ENCODE results near the gene LACC1. TPM values are rescaled to one million over a fixed set of nuclear protein-coding genes. Genes with fewer than 3 reads are reported as not detected.
A peak's percentile ranks its signal among the peaks of the same experiment; 100 is the strongest.

The LACC1 gene
- total and polyA plus RNA-seq, 2 of the 13 experiments (the other 11 are each of a cell fraction or from before 2014, with no cell fraction given): 0.92 to 1.7 TPM

DNA sequence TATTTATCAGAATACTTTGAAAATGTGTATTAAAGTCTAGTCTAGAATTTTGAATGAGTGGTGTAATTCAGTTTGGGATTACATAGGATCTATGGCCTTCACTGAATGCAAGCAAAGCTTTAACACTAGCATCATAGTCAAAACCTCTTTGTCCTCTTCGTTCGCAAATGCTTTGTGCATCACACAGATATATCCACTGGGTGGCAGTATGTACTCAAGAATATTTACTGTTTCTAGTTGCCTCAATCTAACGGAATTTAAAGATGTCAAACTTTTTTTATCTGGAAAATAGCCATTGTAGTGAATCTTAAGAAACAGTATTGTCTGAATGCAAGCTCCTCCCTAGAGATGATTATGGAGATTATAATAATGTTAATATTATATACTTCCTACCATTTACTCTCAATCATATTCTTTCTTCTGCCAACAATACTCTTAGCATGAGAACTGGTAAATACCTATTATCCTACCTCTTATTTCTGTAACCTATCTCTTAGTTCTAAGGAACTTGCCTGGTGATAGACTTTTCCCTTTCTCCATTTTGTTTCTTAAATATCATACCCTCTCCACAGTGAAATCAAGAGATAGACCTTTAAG is 25.8 kb downstream of the LACC1 start:
- Histone ChIP-seq H3K27ac (ENCODE audit: extremely low read length, insufficient read depth, low read length) (no peak overlapping the region), H3K27me3 (ENCODE audit: control insufficient read depth in 1 of 2, insufficient read depth in 2 of 2, low read length in 2 of 2) (no peaks in the 10 kb centered on the region), H3K9me3 (ENCODE audit: low read length) (no peaks in the 10 kb centered on the region), H3K4me2 (ENCODE audit: low read depth, low read length) (no peak overlapping the region), H3K4me3 (replicated peaks in 1 of 3; ENCODE audit: insufficient read depth in 1 of 3, low read depth in 2 of 3, low read length in 3 of 3) (no peak overlapping the region), H3K9ac (ENCODE audit: insufficient read depth, low read depth, low read length) (no peak overlapping the region), H3K79me2 (ENCODE audit: insufficient read depth, low read length) (no peaks in the 10 kb centered on the region), H3K4me1 (ENCODE audit: insufficient read depth, low read length) (no peaks in the 10 kb centered on the region), H4K20me1 (ENCODE audit: insufficient read depth, low read length) (no peaks in the 10 kb centered on the region), H2AFZ (ENCODE audit: low read length) (no peak overlapping the region), H3K36me3 (replicated peaks in 1 of 2; ENCODE audit: control insufficient read depth in 1 of 2, insufficient read depth in 2 of 2, low read length in 2 of 2) (no peaks in the 10 kb centered on the region)
- in situ Hi-C loops (cut with HindIII; ENCODE audit: extremely low pct_ligation_motif_present, low pct_unique_long_range_greater_than_20kb): loop anchor here (5.0 to 25.0 kb wide), 4 partner anchors 142 to 1057 kb away; no protein-coding TSS in a partner anchor
- POLR2A ChIA-PET: no interaction called here
- no TSS peak for BruUV-seq (replicated peaks)
- FAIRE-seq (peak; percentile 52), ATAC-seq (peak; percentile 57), DNase-seq (ENCODE audit: low spot score) (peak; percentile 55)
- 2% methylated on average over 3 of the region's 3 CpGs for WGBS (ENCODE audit: low lambda C conversion rate)
- CTCF ChIA-PET (ENCODE audit: low intra/inter-chr PET ratio, low total read pairs): interaction anchor here (1.2 to 3.2 kb wide), 3 partner anchors 145 to 565 kb away, joined by 3 to 22 read pairs (median 7); no protein-coding TSS in a partner anchor
- intact Hi-C loops (cut with micrococcal nuclease; ENCODE audit: unreplicated experiment): loop anchor here (1.0 to 10.0 kb wide), 3 partner anchors 76 to 1069 kb away; no protein-coding TSS in a partner anchor
- TF ChIP-seq SMC3 (IDR thresholded peaks at IDR 0.05; ENCODE audit: low read length) (peak; percentile 72), EZH2 (conservative IDR thresholded peaks at IDR 0.05; ENCODE audit: low read depth, low read length) (no peak), STAG1 (CRISPR knock-in tag; IDR thresholded peaks at IDR 0.05) (peak; percentile 82), RAD21 (CRISPR knock-in tag; IDR thresholded peaks at IDR 0.05) (0 out of 2 replicates have a peak, but pooled peaks have one; percentile 57)
- TF ChIP-seq, protein P1, sequence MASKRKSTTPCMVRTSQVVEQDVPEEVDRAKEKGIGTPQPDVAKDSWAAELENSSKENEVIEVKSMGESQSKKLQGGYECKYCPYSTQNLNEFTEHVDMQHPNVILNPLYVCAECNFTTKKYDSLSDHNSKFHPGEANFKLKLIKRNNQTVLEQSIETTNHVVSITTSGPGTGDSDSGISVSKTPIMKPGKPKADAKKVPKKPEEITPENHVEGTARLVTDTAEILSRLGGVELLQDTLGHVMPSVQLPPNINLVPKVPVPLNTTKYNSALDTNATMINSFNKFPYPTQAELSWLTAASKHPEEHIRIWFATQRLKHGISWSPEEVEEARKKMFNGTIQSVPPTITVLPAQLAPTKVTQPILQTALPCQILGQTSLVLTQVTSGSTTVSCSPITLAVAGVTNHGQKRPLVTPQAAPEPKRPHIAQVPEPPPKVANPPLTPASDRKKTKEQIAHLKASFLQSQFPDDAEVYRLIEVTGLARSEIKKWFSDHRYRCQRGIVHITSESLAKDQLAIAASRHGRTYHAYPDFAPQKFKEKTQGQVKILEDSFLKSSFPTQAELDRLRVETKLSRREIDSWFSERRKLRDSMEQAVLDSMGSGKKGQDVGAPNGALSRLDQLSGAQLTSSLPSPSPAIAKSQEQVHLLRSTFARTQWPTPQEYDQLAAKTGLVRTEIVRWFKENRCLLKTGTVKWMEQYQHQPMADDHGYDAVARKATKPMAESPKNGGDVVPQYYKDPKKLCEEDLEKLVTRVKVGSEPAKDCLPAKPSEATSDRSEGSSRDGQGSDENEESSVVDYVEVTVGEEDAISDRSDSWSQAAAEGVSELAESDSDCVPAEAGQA (IDR thresholded peaks at IDR 0.05; ENCODE audit: low read depth): no peak
- TF ChIP-seq, protein P1 (CRISPR knock-in tag; IDR thresholded peaks at IDR 0.05; ENCODE audit: borderline replicate concordance): no peak
- TF ChIP-seq, protein P2, sequence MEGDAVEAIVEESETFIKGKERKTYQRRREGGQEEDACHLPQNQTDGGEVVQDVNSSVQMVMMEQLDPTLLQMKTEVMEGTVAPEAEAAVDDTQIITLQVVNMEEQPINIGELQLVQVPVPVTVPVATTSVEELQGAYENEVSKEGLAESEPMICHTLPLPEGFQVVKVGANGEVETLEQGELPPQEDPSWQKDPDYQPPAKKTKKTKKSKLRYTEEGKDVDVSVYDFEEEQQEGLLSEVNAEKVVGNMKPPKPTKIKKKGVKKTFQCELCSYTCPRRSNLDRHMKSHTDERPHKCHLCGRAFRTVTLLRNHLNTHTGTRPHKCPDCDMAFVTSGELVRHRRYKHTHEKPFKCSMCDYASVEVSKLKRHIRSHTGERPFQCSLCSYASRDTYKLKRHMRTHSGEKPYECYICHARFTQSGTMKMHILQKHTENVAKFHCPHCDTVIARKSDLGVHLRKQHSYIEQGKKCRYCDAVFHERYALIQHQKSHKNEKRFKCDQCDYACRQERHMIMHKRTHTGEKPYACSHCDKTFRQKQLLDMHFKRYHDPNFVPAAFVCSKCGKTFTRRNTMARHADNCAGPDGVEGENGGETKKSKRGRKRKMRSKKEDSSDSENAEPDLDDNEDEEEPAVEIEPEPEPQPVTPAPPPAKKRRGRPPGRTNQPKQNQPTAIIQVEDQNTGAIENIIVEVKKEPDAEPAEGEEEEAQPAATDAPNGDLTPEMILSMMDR (CRISPR knock-in tag; IDR thresholded peaks at IDR 0.05): peak; percentile 72
- TF ChIP-seq, protein P3, sequence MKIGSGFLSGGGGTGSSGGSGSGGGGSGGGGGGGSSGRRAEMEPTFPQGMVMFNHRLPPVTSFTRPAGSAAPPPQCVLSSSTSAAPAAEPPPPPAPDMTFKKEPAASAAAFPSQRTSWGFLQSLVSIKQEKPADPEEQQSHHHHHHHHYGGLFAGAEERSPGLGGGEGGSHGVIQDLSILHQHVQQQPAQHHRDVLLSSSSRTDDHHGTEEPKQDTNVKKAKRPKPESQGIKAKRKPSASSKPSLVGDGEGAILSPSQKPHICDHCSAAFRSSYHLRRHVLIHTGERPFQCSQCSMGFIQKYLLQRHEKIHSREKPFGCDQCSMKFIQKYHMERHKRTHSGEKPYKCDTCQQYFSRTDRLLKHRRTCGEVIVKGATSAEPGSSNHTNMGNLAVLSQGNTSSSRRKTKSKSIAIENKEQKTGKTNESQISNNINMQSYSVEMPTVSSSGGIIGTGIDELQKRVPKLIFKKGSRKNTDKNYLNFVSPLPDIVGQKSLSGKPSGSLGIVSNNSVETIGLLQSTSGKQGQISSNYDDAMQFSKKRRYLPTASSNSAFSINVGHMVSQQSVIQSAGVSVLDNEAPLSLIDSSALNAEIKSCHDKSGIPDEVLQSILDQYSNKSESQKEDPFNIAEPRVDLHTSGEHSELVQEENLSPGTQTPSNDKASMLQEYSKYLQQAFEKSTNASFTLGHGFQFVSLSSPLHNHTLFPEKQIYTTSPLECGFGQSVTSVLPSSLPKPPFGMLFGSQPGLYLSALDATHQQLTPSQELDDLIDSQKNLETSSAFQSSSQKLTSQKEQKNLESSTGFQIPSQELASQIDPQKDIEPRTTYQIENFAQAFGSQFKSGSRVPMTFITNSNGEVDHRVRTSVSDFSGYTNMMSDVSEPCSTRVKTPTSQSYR (CRISPR knock-in tag; IDR thresholded peaks at IDR 0.05; ENCODE audit: borderline replicate concordance): no peak
- TF ChIP-seq, protein P4, sequence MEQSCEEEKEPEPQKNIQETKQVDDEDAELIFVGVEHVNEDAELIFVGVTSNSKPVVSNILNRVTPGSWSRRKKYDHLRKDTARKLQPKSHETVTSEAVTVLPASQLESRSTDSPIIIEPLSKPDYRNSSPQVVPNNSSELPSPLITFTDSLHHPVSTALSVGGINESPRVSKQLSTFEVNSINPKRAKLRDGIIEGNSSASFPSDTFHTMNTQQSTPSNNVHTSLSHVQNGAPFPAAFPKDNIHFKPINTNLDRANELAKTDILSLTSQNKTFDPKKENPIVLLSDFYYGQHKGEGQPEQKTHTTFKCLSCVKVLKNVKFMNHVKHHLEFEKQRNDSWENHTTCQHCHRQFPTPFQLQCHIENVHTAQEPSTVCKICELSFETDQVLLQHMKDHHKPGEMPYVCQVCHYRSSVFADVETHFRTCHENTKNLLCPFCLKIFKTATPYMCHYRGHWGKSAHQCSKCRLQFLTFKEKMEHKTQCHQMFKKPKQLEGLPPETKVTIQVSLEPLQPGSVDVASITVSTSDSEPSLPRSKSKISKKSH (CRISPR knock-in tag; IDR thresholded peaks at IDR 0.05; ENCODE audit: borderline replicate concordance): no peak

All from HepG2 (cell line).